ENCODE data around the gene CAMK1D. TPM values are rescaled to one million over a fixed set of nuclear protein-coding genes. Genes with fewer than 3 reads are reported as not detected.
A peak's percentile ranks its signal among the peaks of the same experiment; 100 is the strongest.

Gene CAMK1D
- 8.9 and 10.6 TPM in 2 replicates for total RNA-seq (2021; fragmentation: NEBNext Ultra II Directional; extraction: Animal tissue kit (Norgen Biotek cat#: 25700))
- 3.5 and 3.6 TPM in 2 replicates for polyA plus RNA-seq (2011; rRNA removed)
- 4.5 TPM for polyA plus RNA-seq (2011; cell fraction: cytosol; rRNA removed)
- polyA plus RNA-seq (2011; cell fraction: nucleus; rRNA removed), result 4.1 TPM
- 6.4 to 8.3 TPM (median 6.7 TPM) in 4 replicates for polyA plus RNA-seq (2012, experiment 1 of 2)
- 2.7 TPM for polyA plus RNA-seq (2012, experiment 2 of 2)
- 4.8 TPM for polyA plus RNA-seq (2013, experiment 1 of 2)
- polyA plus RNA-seq (2013, experiment 2 of 2), result 4.6 TPM
- polyA minus RNA-seq (2011; rRNA and poly(A)+ RNA removed), result 6.3 and 6.8 TPM in 2 replicates
- 4.6 TPM for polyA minus RNA-seq (2011; cell fraction: cytosol; rRNA and poly(A)+ RNA removed)
- 4.8 TPM for polyA minus RNA-seq (2011; cell fraction: nucleus; rRNA and poly(A)+ RNA removed)
- long read RNA-seq, experiment 1, partial matches to known transcripts, result 1 of 6 reads
- long read RNA-seq, experiment 1, other reads (novel, unspliced or antisense), result 5 of 6 reads
- long read RNA-seq, experiment 2, partial matches to known transcripts, result 0 of 1 reads
- long read RNA-seq, experiment 2, other reads (novel, unspliced or antisense), result 1 of 1 reads

DNA sequence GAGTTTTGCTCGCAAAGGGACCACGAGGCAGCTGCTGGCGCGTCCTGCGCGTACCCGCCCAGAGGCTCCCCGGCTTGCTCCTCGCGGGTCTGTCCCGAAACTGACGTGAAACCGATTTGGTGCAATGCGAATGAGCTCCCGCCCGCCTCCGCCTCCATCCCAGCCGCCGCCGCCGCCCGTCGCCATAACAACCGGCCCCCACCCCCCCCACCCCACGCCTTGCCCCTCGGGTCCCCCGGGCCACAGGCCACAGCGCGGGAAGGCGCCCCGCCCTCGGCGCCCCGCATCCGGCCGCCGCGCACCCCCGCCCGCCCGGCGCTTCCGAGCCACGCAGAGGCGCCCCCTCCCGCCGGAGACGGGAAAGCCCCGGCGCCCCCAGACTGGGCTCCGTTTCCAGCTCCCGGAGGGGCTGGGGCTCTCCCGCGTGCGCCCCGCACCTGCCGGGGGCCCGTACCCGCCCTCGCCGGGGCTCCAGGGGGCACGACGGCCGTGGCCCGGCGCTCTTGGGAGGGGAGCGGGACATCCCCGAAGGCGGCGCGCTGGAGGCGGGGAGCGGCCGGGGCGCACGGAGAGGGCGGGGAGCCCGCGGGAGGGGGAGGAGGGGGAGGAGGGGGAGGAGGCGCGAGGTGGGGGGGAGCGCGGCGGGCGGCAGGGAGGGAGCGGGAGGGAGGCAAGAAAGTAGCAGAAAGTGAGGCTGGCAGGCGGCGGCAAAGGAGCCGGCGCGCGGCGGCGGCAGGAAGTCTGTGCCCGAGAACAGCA, at the start of gene CAMK1D:
Gene CAMK1D (plus strand): TSS at position 678 of the 759 bp plus-strand sequence.
- peaks cover 0 to 27% (median 24%) of the 10 kb centered on the region in 4 experiments; a peak in 6 of 7 replicates for H3K27me3 ChIP-seq (replicated peaks in 1 of 4; ENCODE audit: control insufficient read depth in 3 of 4, extremely low read depth in 1 of 4, insufficient read depth in 3 of 4, low read length in 3 of 4)
- H2BK12ac ChIP-seq (ENCODE audit: low read depth, low read length), result peak within 1 kb of the TSS; percentile 45; the same call in 1 of the 2 replicates
- CTCF ChIA-PET (ENCODE audit: partially characterized antibody), result interaction anchor here (0.6 to 3.6 kb wide), 9 partner anchors 26 to 622 kb away, joined by 3 to 15 read pairs (median 3); no protein-coding TSS in a partner anchor
- peaks cover 0 to 9% of the 10 kb centered on the region in 2 experiments; a peak in 2 of 4 replicates for H3K79me2 ChIP-seq (ENCODE audit: control insufficient read depth in 1 of 2, insufficient read depth in 2 of 2, low read length in 2 of 2)
- peak within 1 kb of the TSS; percentile 73 for H4K8ac ChIP-seq (ENCODE audit: extremely low read depth, insufficient read depth, low read length)
- peak; percentile 56 to 86 for DNase-seq (ENCODE audit: low read depth in 1 of 2, low spot score in 2 of 2)
- no peak within 1 kb of the TSS for H2AK5ac ChIP-seq (ENCODE audit: low read depth, low read length)
- H2BK15ac ChIP-seq (ENCODE audit: low read length), result peak within 1 kb of the TSS; percentile 89; the same call in 1 of the 2 replicates
- no peak within 1 kb of the TSS for H3K56ac ChIP-seq (replicated peaks; ENCODE audit: insufficient read length, low read depth, low read length)
- H3K9me3 ChIP-seq (ENCODE audit: insufficient read depth in 2 of 2, low read depth in 1 of 2, low read length in 1 of 2), result no peaks in the 10 kb centered on the region
- H3K36me3 ChIP-seq (ENCODE audit: control insufficient read depth in 2 of 4, insufficient read depth in 4 of 4, low read length in 3 of 4), result no peaks in the 10 kb centered on the region
- peak within 1 kb of the TSS; percentile 52 for H3K14ac ChIP-seq (ENCODE audit: insufficient read length)
- H4K5ac ChIP-seq (ENCODE audit: insufficient read length, low read depth, low read length), result peak within 1 kb of the TSS; percentile 88
- peak within 1 kb of the TSS; percentile 92 for H2AFZ ChIP-seq (ENCODE audit: low read length)
- H3K4me2 ChIP-seq (ENCODE audit: insufficient read depth in 1 of 2, low read depth in 2 of 2, low read length in 2 of 2), result peak within 1 kb of the TSS; percentile 97 to 100
- peaks cover 0 to 3% of the 10 kb centered on the region in 2 experiments for H4K20me1 ChIP-seq (replicated peaks in 1 of 2; ENCODE audit: control insufficient read depth in 1 of 2, insufficient read depth in 2 of 2, low read length in 2 of 2)
- no peaks in the 10 kb centered on the region for H3K79me1 ChIP-seq (ENCODE audit: low read depth, low read length)
- POLR2A ChIA-PET (ENCODE audit: partially characterized antibody), result interaction anchor here (0.6 to 1.3 kb wide), 3 partner anchors 9 to 138 kb away, joined by 3 to 5 read pairs (median 3); no protein-coding TSS in a partner anchor
- no peak within 1 kb of the TSS; the same call in 1 of the 2 replicates for H3K27ac ChIP-seq (ENCODE audit: low read depth, low read length)
- 0% methylated on average over 7 of the region's 95 CpGs; no CpG with 5 or more reads in 1 of the 2 experiments for WGBS, 2 experiments (ENCODE audit: extremely low coverage in 1 of 2, insufficient coverage in 1 of 2, insufficient read length in 1 of 2, insufficient replicate concordance in 2 of 2, low coverage in 1 of 2, low lambda C conversion rate in 2 of 2, missing lambda C conversion rate in 1 of 2)
- peak within 1 kb of the TSS in 3 of 4 experiments; percentile 35 to 63 (median 48); a peak in 6 of 7 replicates for H3K9ac ChIP-seq (replicated peaks in 1 of 4; ENCODE audit: extremely low read depth in 1 of 4, low read depth in 3 of 4, low read length in 3 of 4)
- H2BK5ac ChIP-seq (ENCODE audit: low read depth, low read length), result peak within 1 kb of the TSS; percentile 11; the same call in 1 of the 2 replicates
- peak within 1 kb of the TSS; percentile 95 for H4K91ac ChIP-seq (replicated peaks; ENCODE audit: insufficient read length, low read length)
- H3K4me3 ChIP-seq (ENCODE audit: extremely low read depth in 1 of 4, insufficient read depth in 2 of 4, low read depth in 3 of 4, low read length in 4 of 4), result peak within 1 kb of the TSS; percentile 56 to 96 (median 86)
- H2BK20ac ChIP-seq (ENCODE audit: low read length), result no peak within 1 kb of the TSS
- no peak within 1 kb of the TSS for H2BK120ac ChIP-seq (replicated peaks; ENCODE audit: low read depth, low read length)
- H3K4me1 ChIP-seq (replicated peaks in 1 of 4; ENCODE audit: control insufficient read depth in 3 of 4, insufficient read depth in 4 of 4, low read length in 3 of 4), result peaks cover 7 to 24% (median 9%) of the 10 kb centered on the region in 4 experiments
- H3K4ac ChIP-seq (replicated peaks; ENCODE audit: insufficient read length, low read depth, low read length), result no peak within 1 kb of the TSS
- no peak within 1 kb of the TSS for H3K23ac ChIP-seq (ENCODE audit: insufficient read length)
- peaks cover 11% of the 10 kb centered on the region for H3K23me2 ChIP-seq (ENCODE audit: low read depth, low read length)
- peak within 1 kb of the TSS; percentile 84 for H3K18ac ChIP-seq (ENCODE audit: extremely low read depth, low read length)
- no peak for FAIRE-seq
- no peak for TF ChIP-seq JUN (IDR thresholded peaks at IDR 0.05; ENCODE audit: low read depth, low read length)
- peak; percentile 47; the same call in 1 of the 2 replicates for TF ChIP-seq PHF8 (conservative IDR thresholded peaks at IDR 0.05; ENCODE audit: low read depth, low read length)
- TF ChIP-seq POLR2AphosphoS5 (IDR thresholded peaks at IDR 0.05; ENCODE audit: low read depth, low read length), result no peak
- no peak for TF ChIP-seq CBX5 (IDR thresholded peaks at IDR 0.05; ENCODE audit: low read depth, low read length)
- peak in 1 of 2 experiments; percentile 37; a peak in 1 of 3 replicates for TF ChIP-seq POLR2A (IDR thresholded peaks at IDR 0.05; ENCODE audit: control extremely low read depth in 1 of 2, low read depth in 2 of 2, low read length in 2 of 2)
- no peak for TF ChIP-seq TBP (IDR thresholded peaks at IDR 0.05; ENCODE audit: low read depth, low read length)

Measured in H1 (cell line).